ENCODE measurements around the gene TTC9B. TPM values are rescaled to one million over a fixed set of nuclear protein-coding genes. Genes with fewer than 3 reads are reported as not detected.

TTC9B gene
- total RNA-seq, 1 experiment from 2014 or later: not detected

Other genes with a start within 250 kb of the TTC9B start
- gene PSMC4, start 247.2 kb downstream of the TTC9B start, total RNA-seq (2014; rRNA removed; shearing (Covaris generic)): 153 and 227 TPM in 2 replicates
- gene ZNF546, start 221.3 kb downstream of the TTC9B start, total RNA-seq (2014; rRNA removed; shearing (Covaris generic)): 1.2 and 2.8 TPM in 2 replicates
- 1.4 and 1.7 TPM in 2 replicates for gene ZNF780B, start 162.2 kb downstream of the TTC9B start, total RNA-seq (2014; rRNA removed; shearing (Covaris generic))
- gene ZNF780A, start 127.4 kb downstream of the TTC9B start, total RNA-seq (2014; rRNA removed; shearing (Covaris generic)): 7.0 and 9.9 TPM in 2 replicates
- gene MAP3K10, start 27.0 kb downstream of the TTC9B start, total RNA-seq (2014; rRNA removed; shearing (Covaris generic)): 16.7 and 24.5 TPM in 2 replicates
- gene CCNP, start 8.3 kb upstream of the TTC9B start, total RNA-seq (2014; rRNA removed; shearing (Covaris generic)): 0.87 TPM in 1 of 2 replicates, not detected in the other
- gene AKT2, start 67.0 kb upstream of the TTC9B start, total RNA-seq (2014; rRNA removed; shearing (Covaris generic)): 112 and 126 TPM in 2 replicates
- gene C19orf47, start 130.0 kb upstream of the TTC9B start, total RNA-seq (2014; rRNA removed; shearing (Covaris generic)): 8.2 and 11.8 TPM in 2 replicates
- gene PLD3, start 130.3 kb upstream of the TTC9B start, total RNA-seq (2014; rRNA removed; shearing (Covaris generic)): 332 and 352 TPM in 2 replicates
- 0.15 and 0.24 TPM in 2 replicates for gene HIPK4, start 171.8 kb upstream of the TTC9B start, total RNA-seq (2014; rRNA removed; shearing (Covaris generic))
- 5.0 and 10.7 TPM in 2 replicates for gene PRX, start 195.0 kb upstream of the TTC9B start, total RNA-seq (2014; rRNA removed; shearing (Covaris generic))
- 3.7 and 4.4 TPM in 2 replicates for gene SERTAD1, start 207.6 kb upstream of the TTC9B start, total RNA-seq (2014; rRNA removed; shearing (Covaris generic))
- 26.0 and 29.9 TPM in 2 replicates for gene SERTAD3, start 226.0 kb upstream of the TTC9B start, total RNA-seq (2014; rRNA removed; shearing (Covaris generic))
- gene BLVRB, start 247.4 kb upstream of the TTC9B start, total RNA-seq (2014; rRNA removed; shearing (Covaris generic)): 43.6 and 53.8 TPM in 2 replicates
- 0.78 and 1.1 TPM in 2 replicates for gene SPTBN4, start 248.6 kb upstream of the TTC9B start, total RNA-seq (2014; rRNA removed; shearing (Covaris generic))